LNCAP (cell line): ENCODE data around the gene DEFB119.

Experiments used
- TF ChIP-seq, protein P1 (sequence below): fragments of 450-650 bp; IDR thresholded peaks from 2 replicates; pipeline ENCODE4 v1.5.1; 2017; ENCODE audit warnings: mild to moderate bottlenecking

Gene DEFB119

DNA sequence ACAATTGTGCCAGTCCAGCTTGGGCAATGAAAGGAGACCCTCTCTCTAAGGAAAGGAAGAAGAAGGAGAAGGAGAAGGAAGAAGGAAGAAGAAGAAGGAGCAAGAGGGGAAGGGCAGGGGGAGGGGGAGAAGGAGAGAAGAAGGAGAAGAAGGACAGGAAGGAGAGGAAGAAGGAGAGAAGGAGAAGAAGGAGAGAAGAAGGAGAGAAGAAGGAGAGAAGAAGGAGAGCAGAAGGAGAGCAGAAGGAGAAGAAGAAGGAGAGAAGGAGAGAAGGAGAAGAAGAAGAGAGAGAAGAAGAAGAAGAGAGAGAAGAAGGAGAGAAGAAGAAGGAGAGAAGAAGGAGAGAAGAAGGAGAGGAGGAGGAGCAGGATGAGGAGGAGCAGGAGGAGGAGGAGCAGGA is 59.5 kb downstream of the DEFB119 start:
- TF ChIP-seq, protein P1, sequence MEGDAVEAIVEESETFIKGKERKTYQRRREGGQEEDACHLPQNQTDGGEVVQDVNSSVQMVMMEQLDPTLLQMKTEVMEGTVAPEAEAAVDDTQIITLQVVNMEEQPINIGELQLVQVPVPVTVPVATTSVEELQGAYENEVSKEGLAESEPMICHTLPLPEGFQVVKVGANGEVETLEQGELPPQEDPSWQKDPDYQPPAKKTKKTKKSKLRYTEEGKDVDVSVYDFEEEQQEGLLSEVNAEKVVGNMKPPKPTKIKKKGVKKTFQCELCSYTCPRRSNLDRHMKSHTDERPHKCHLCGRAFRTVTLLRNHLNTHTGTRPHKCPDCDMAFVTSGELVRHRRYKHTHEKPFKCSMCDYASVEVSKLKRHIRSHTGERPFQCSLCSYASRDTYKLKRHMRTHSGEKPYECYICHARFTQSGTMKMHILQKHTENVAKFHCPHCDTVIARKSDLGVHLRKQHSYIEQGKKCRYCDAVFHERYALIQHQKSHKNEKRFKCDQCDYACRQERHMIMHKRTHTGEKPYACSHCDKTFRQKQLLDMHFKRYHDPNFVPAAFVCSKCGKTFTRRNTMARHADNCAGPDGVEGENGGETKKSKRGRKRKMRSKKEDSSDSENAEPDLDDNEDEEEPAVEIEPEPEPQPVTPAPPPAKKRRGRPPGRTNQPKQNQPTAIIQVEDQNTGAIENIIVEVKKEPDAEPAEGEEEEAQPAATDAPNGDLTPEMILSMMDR, result no peak
